Kidney tubule cell (primary cell): ENCODE data around the gene IRF2BP2.
"Not testable (repeated sequence)": the region's sequence is repeated elsewhere in the genome, so short reads cannot be mapped to it uniquely, and the experiment has no call there.

ENCODE experiments used
- DNase-seq: peaks from one replicate; pipeline ENCODE4 v3.0.0-alpha.2; 2018; ENCODE audit warnings: low spot score

Gene IRF2BP2

DNA sequence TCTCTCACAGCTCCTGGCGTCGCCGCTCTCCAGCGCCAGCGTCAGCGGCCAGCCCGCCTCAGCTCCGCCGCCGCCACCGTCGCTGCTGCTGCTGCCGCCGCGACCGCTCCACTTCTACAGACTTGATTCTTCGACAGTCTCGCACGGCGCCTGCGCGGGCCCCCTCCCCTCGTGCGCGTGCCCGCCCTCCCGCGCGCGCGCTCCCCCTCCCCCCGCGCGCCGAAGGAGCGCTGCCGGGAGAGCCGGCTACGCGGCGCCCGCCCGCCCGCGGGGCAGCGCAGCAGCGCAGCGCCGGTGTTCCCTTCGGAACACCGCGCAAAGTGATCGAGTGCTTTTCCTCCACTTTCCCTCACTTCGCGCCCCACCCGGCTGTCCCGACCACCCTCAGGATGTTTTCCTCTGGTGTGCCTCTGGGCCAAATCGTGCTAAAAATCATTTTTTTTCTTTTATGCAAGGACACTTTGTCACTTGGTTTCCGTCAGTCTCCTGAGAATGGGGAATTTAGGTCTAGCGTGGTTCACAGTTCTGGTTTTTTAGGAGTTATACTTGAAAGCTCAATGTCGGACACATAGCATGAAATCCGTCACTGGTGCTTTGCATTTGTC, at the start of gene IRF2BP2:
TSS of gene IRF2BP2 (minus strand) at position 118 of the 605 bp plus-strand sequence. CDS start 684 bp downstream, outside the sequence.
- DNase-seq: peak; percentile 91

DNA sequence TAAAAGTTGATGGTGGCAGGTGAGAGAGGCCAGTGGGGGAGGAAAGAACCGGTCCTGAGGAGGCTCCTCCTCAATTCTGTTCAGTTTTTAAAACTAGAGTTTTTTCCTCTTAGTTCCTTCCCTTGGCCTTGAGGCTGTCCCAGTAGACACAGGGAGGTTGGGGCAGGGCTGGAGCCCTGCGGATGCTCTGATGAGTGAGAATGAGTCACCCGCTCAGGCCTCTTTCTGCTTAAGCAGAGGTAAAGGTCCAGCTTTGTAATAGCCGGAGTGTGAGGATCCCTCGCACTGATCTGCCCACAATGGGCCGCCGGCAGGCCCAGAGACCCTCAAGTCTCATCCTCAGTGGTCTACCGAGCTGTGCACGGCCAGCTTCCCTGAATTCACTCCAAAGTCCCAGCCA, 49.6 kb upstream of the IRF2BP2 start:
- DNase-seq: peak; percentile 89

DNA sequence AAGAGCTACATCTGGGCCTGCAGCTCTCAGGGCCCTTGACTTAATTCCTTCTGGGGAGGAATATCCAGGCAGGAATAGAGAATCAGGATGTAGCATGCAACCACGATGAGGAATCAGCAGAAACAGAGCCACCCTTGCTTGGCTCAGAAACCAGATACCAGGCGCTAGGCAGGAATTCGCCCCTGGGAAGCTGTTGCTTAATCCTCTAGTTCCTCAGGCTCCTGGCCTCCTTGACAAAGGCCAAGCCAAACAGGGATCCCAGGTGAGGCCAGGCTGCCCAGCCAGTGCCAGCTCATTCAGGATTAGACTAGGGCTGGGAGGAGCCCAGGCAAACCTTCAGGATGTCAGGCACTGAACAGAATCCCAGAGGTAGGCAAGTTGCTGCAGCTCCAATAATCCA, 48.2 kb upstream of the IRF2BP2 start:
- peak; percentile 91 for DNase-seq

DNA sequence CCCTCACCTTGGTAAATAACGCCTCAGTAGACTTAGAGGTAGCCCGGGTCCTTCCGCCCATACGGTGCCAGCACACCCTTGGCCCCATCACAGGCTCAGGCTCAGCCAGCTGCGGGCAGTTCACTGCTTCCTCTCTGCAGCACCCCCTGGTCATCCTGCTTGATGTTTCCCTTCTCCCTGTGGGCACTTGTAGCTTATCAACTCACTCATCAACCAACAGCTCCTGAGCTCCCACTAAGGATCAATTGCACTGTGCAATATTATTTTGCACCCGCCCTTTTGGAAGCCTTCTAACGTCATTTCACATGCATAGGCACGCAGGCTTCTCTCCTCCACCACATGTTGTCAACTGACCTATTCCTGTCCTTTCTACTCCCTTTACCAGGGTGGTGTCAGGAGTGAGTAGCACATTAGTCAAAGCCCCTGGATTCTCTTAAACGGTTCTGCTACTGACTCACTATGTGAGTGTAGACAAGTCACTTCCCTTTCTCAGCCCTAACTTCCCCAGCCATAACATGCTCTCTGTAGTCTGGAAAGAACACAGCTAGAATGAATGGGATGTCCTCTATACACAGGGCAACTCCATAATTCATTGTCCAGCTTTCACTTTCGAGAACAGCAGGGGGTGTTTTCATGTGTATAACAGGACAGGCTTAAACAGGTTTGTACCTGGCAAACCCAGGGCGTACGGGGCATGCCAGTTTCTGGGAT, 47.1 kb upstream of the IRF2BP2 start:
- DNase-seq: peak; percentile 99

DNA sequence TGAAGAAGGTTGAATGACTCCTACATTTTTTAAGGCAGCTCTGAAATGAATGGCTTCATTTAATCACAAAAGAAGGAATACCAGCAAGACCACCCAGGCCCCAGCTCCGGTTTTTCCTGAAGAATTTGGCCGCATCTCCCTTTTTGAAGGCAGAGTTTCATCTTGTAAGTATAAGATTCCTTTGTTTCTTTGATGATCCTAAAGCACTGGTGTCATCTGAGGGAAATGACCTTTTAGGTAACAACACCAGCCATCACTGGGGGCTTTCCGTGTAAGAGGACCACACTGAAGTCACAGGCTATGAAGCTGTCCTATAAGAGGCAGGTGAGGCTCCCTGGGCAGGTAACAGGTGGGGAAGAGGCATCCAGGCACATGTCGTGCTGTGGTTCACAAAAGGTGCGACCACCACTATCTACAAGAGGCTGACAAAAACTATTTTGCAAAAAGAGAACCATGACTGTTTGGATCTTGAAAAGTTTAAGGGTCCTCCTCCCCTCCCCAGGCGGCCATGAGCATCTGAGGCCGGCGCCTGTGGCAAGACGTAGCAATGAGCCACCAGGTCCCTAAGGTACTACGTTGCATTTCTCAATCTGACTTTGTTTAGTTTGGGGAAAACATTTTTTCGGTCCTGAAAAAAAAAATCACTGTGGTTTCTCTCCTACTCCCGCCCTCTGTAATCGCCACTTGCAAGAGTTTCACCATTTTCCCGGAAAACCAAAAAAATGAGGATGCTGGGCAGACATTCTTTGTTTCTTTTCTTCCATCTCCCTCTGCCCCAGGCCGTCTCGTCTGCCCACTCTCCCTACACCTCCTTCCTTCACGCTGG, 46.3 kb upstream of the IRF2BP2 start:
- no peak for DNase-seq

DNA sequence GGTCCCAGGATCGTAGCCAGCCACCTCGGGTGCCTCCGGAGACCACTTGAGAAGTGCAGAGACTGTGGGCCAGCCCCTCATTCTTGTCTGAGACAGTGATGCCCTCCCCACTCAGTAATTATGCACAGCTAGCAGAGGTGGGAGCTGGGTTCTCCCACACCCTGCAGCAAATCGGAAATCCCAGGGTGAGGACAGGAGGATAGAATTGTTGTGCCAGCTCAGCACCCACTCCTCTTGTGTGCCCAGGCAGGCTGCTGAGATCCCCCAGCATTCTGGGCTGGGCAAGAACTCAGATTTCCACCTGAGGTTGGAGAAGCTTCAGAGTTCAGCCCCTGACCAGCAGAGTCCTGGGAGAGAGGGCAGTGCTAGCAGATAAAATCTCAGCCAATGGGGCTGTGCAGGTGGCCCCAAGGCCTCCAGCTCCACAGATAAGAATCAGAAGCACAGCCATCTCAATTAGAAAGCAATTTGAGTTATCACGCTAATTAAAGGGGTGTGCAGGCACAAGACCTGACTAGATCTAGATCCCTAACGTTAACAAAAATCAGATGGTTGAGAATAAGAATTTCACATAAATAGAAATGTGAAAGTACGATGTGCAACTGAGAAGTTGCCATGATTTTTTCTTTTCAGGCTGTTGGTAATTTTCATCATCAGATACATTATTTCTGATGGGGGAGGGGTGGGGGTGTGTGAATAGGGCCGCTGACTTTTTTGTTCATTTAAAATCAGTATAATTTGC, 45.5 kb upstream of the IRF2BP2 start:
- DNase-seq: no peak

DNA sequence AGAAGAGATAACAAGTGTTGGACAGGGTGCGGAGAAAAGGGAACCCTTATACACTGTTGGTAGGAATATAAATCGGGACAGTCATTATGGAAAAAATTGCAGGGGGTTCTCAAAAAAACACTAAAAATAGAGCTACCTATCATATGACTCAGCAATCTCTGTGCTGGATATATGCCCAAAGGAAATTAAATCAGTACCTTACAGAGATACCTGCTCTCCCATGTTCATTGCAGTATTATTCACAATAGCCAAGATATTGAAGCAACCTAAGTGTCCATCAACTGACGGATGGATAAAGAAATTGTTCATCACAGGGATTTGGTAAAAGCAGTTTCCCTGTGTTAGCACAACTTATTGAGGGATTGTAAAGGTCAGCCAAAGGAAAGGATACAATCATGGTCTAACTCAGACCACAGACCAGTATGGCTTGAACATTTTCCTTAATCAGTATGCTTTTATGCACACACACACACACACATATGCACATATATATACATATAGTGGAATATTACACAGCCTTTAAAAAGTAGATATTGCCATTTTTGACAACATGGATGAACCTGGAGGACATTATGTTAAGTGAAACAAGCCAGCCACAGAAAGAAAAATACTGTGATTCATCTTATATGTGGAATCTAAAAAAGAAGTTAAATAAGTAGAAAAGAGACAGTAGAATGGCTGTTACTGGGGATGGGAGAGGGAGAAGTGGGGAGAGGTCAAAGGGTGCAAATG, 44.2 kb upstream of the IRF2BP2 start:
- no peak for DNase-seq

DNA sequence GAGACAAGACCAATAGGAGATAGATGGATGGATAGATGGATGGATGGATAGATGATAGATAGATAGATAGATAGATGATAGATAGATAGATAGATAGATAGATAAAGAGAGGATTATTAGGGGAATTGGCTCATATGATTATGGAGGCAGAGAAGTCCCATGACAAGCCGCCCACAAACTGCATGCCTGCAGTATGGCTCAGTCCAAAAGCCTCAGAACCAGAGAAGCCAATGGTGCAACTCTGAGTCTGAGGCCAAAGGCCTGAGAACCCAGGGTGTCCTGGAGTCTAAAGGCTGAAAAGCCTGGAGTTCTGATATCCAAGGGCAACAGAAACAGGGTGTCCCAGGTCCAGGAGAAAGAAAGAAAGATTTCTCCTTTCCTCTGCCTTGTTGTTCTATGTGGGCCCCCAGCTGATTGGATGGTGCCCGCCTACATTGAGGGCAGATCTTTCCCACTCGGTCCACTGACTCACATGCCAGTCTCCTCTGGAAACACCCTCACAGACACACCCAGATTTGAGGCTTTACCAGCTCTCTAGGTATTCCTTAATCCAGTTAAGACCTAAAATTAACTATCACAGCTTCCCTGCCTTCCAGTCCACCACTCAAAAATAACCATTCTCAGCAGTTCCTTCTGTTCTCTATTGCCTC, 39.6 kb upstream of the IRF2BP2 start:
- no peak for DNase-seq

DNA sequence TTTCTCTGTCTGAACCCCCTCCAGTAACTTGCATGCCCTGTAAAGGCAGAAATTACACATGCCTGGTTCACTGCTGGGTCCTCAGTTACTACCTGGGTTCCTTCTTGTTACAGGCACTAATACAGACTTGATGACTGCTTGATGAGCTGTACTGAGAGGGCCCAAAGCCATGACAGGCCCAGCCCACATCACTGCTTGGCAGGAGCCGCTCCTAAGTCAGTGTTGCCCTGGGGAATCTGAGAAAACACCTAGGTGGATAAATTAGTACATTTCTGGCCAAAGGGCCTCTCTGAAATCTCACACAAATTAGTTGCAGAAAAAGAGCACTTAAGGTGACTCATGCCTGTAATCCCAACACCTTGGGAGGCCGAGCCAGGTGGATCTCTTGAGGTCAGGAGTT, 37.8 kb upstream of the IRF2BP2 start:
- peak; percentile 70 for DNase-seq

DNA sequence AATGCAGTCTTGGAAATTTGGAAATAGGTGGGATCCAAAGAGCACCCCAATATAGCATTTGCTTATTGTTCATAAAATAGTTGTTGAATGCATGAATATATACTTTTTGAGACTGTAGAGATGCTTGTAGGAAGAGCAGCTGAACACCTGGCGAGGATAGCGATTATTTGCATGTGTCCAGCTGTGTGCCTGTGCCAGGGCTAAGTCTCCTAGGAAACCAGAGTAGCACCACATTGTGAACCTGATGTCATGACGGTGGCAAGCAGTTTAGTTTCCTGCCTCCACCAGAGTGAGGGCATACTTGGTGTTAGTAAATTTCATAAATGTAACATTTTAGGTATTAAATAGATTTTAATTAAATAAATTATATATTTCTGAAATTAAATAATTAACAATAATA, 37.3 kb upstream of the IRF2BP2 start:
- DNase-seq: no peak

DNA sequence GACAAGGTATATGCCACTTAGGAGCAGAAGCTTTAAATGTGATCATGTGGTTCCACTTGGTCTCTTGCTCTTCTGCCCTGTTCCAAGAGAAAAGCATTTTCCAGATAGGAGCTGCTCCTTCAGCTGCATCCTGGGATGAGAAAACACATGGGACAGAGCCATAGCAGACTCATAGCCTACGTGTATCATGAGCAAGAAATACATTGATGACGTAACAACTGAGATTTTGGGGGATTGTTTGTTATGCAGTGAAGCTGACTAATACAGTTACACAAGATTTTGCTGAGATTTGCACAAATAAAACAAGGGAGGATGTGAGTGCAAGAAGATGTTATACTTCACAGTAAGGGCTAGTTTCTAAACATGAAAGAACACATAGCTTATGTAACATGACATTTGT, 36.0 kb upstream of the IRF2BP2 start:
- DNase-seq: no peak

DNA sequence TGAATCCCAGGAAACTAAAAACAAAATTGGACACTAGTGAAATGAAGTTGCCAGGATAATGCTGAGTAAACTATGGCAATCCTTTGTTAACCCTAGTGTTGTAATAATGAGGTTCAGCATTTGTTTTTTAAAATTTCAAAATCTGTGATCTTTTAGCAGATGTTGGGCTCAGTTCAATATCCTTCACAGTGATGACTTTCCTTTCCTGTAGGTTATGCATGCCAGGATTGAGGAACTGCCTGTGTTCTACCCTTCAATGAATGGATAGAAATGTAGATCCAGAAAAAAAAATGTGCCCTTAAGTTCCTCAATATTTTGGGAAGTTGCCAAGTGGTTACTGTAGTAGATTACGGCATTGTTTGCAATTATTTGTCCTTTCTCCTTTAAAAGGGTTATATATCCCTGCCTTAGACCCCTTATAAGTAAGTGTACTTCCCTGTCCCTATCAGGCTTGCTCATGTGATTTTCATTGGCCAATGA, 35.5 kb upstream of the IRF2BP2 start:
- no peak for DNase-seq

DNA sequence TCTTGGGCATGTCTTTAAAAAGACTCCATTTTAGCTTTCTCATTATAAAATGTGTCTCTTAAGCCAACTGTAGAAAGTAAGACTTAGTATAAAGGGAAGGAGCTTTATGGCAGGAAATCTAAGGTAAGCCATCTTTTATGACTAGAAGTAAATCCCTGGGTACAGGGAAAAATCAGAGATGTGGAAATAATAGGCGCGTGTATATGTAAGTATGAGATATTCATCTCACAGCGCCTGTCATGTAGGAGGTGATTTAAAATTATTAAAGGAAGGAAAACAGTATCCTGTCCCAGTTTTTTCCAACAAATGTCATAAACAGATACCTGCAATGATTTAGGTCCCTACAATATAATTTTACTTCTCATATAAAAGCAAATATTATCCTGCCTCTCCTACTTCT, 35.0 kb upstream of the IRF2BP2 start:
- no peak for DNase-seq

DNA sequence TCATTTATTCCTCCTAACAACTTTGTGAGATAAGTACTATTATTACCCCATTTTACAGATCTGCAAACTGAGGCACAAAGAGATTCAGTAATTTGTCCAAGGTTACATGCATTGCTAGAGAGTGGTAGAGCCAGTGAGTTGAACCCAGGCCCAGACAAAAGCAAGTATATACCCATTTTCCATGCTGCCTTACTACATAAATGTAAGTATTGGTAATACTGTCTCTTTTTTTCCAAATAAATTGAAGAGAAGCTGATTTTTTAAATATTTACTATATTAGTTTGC, 33.8 kb upstream of the IRF2BP2 start:
- DNase-seq: no peak

DNA sequence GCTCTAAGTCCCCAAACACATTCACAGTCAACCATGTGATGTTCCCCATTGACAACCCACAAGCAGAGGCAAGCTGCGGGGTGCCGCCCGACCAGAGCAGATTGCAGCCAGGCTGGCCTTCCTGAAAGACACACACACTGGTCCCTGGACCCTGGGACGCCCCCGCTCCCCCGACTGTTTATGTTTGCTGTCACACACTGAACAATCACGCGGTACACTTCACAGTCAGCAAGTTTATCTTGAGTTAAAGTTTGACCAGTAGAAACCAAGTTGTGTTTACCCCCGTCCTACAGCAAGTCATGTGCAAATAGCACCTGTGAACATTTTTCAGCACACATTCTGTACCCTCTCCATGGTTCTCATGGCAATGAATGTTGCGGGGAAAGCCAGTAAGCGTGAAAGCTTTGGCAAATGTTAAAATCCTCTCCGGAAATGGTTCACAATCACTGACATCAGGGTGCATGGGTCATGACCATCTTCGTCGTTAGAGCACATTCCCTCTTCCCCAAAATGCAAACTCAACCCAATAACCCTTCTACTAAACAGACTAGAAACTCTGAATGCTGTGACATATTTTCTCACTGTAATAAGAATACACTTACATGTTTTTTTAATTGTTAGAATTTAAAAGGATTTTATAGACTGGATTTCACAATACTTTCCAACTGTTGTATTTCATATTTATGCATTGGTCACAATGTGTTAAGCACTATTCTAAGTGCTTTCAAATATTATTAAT, 33.3 kb upstream of the IRF2BP2 start:
- DNase-seq: peak; percentile 69

DNA sequence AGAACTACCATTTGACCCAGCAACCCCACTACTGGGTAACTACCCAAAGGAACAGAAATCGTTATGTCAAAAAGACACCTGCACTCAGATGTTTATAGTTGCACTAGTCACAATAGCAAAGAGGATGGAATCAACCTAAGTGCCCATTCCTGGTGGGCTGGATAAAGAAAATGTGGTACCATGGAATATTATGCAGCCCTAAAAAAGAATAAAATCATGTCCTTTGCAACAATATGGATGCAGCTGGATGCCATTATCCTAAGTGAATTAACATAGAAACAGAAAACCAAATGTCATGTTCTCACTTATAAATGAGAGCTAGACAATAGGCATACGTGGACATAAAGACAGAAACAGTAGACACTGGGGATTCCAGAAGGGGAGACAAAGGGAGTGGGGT, 32.5 kb upstream of the IRF2BP2 start:
- no peak for DNase-seq

DNA sequence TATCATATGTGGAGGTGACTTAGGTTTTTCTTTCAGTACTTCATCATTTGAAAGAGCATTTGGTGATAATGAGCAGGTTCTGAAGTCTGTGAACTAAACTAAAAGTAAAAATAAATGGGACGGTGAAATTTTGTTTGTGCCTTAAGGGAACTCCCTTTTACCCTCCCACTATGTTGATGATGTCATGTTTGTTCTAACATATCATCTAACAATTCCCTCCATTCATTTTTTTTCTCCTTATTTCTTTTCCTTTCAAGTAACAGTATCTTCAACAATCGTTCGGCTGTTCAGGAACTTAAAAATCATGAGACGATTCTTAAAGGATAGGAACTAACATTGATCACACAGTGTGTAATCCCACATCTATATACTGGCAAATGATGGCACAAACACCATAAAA, 30.0 kb upstream of the IRF2BP2 start:
- DNase-seq: no peak

DNA sequence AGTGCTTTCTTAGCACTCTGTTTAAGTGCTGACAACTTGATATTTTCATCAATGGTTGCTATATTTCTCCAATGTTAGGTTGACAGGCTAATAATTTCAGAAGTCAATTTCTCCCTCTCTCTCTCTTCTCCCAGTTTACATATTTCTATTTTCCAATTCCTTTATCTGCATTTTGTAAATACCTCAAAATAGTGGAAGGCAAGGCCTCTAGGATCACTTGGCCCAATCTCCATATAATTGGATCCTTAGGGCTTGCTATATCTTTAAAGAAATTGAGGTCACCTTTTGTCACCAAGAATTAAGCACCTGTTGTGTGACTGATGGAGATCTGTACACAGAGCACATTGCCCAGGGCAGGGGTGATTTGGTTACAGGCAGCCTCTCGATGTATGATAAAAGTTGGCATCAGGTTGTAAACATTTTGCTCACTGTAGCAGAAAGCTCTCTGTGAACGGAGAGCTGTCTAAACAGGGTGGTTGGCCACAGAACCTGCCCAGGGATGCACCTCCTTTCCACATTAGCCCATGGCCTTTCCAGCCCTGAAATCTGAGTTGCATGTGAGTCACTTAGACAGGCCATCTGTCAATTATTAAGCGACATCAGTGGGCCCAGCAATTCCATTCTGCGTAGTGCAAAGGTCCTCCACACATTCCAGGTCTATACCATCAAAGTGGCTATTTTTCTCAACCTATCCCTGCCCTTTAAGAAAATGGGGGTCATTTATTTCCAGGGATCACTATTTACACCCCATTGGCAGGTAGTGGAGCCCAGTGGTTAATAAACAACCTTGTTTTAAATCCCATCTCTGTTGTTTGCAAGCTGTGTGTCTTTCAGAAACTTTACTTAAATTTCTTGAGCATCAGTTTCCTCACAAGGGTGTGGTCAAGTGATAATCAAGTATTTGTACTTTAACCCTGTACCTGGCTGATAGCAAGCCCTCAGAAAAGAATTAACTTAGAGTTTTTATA, 29.1 kb upstream of the IRF2BP2 start:
- DNase-seq: peak; percentile 93

DNA sequence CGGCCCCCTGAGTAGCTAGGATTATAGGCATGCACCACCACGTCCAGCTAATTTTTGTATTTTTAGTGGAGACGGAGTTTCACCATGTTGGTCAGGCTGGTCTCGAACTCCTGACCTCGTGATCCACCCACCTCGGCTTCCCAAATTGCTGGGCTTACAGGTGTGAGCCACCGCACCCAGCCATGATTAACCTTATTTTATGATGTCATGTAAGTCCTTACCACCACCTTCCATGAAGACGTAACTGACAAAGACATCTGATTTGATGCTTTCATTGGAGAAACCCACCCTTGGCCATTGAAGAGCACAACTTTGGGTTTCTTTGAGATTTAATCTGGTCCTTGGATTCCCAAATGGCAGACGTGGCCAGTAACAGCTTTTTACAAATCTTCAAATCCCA, 24.9 kb upstream of the IRF2BP2 start:
- not testable (repeated sequence) for DNase-seq
